ACHN (cell line): ENCODE measurements around the gene HSPB2.
"Not testable (repeated sequence)": the region's sequence is repeated elsewhere in the genome, so short reads cannot be mapped to it uniquely, and the experiment has no call there.

Experiments used
- DNase-seq: peaks from one replicate; pipeline ENCODE4 v3.0.0-alpha.2; 2015
- in situ Hi-C: cut with HindIII; loops from 2 replicates; pipeline ENCODE4 v1.10.0; 2017; ENCODE audit warnings: low sequenced_read_pairs, low pct_ligation_motif_present, low pct_unique_long_range_greater_than_20kb

The HSPB2 gene, protein sequence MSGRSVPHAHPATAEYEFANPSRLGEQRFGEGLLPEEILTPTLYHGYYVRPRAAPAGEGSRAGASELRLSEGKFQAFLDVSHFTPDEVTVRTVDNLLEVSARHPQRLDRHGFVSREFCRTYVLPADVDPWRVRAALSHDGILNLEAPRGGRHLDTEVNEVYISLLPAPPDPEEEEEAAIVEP

GRCh38 chr11:111912535-111912934 lies at the start of gene HSPB2:
HSPB2 (plus strand) TSS chr11:111912734; CDS start chr11:111912830, 96 bp downstream.
- in situ Hi-C loops, result no loop called here
- no peak for DNase-seq

- DNase-seq, result no peak
- in situ Hi-C loops, result no loop called here
Observed at GRCh38 chr11:111870113-111870512, 42.4 kb upstream of the HSPB2 start.

DNA sequence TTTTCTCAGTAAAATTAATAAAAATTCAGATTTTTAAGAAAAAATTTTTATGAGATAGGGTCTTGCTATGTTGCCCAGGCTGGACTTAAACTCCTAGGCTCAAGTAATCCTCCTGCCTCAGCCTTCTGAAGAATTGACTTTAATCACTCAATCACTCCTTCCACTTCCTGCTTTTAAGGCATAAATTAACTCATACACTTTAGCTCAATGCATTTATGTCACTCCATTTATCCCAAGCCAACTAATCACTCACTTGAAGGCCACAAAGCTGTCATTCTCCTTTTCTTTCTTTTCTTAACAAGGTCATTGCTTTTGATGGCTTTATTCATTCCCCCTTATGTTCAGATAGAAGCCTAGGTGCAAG lies 42.0 kb upstream of the HSPB2 start:
- in situ Hi-C loops, result no loop called here
- DNase-seq, result no peak

- DNase-seq, result peak; percentile 65
- in situ Hi-C loops, result no loop called here
Observed at GRCh38 chr11:111870886-111871692, 41.4 kb upstream of the HSPB2 start, which contains the start of gene ALG9. ALG9 (minus strand) TSS chr11:111871581; CDS start chr11:111871482, 99 bp downstream.

DNA sequence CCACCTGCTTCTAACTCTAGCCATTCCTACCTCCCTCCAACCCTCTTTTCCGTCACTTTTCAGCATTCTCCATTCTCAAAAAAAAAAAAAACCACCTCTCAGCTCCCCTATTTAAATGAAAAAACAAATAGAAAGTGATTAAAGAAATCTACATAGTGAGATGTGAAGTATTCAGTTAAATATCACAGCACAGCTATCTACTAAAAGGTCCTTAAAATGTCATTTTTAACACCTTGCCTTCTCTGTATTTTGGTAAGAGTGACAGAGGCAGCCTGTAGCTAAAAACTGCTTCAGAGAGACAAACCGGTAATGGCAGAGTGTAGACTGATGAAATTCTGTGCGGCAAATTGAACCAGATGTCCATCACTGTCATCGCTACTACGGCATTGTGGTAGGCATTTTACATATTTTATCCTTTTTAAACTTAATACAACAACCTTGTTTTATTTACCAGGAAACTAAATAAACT lies 40.8 kb upstream of the HSPB2 start:
- DNase-seq, result no peak
- in situ Hi-C loops, result no loop called here

- in situ Hi-C loops, result no loop called here
- DNase-seq, result peak; percentile 36
Observed at GRCh38 chr11:111878385-111878848, 34.1 kb upstream of the HSPB2 start.

GRCh38 chr11:111878849-111879636 lies 33.5 kb upstream of the HSPB2 start, which contains the start of the genes CFAP68 and FDXACB1:
CFAP68 (plus strand) TSS chr11:111879541; CDS start chr11:111879561, 20 bp downstream.
FDXACB1 (minus strand) TSS chr11:111879165; CDS start chr11:111879132, 33 bp downstream.
- in situ Hi-C loops, result no loop called here
- peak; percentile 95 for DNase-seq

GRCh38 chr11:111879637-111879960 lies 32.9 kb upstream of the HSPB2 start:
- no peak for DNase-seq
- in situ Hi-C loops, result no loop called here

- in situ Hi-C loops, result no loop called here
Observed at GRCh38 chr11:111882202-111882601, 30.3 kb upstream of the HSPB2 start.

DNA sequence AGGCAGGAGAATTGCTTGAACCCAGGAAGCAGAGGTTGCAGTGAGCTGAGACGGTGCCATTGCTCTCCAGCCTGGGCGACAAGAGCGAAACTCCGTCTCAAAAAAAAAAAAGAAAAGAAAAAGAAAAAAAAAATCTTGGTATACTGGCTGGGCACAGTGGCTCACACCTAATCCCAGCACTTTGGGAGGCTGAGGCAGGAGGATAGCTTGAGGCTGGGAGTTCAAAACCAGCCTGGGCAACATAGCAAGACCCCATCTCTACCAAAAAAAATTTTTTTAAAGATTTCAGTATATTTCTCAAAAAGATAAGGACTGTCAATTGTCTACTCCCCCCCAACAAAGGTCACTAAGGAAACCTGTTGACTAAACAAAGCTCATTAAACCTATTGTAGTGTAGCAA lies 27.5 kb upstream of the HSPB2 start:
- in situ Hi-C loops, DNase-seq: not testable (repeated sequence)

More at GRCh38 chr11:111882202-111882601, 30.3 kb upstream of the HSPB2 start:
- no peak for DNase-seq

GRCh38 chr11:111886032-111886431 lies 26.5 kb upstream of the HSPB2 start:
- in situ Hi-C loops, result no loop called here

DNA sequence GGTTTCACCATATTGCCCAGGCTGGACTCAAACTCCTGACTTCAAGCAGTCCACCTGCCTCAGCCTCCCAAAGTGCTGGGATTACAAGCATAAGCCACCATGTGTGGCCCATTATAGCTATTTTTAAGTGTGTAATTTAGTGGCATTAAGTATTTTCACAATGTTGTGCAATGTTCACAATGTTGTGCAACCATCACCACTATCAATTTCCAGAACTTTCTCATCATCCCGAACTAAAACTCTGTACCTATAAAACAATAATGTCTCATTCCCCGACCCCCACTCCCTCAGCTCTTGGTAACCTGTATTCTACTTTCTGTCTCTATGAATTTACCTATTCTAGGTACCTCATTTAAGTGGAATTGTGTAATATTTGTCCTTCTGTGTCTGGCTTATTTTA lies 25.7 kb upstream of the HSPB2 start:
- in situ Hi-C loops, result no loop called here
- DNase-seq, result no peak

More at GRCh38 chr11:111886032-111886431, 26.5 kb upstream of the HSPB2 start:
- no peak for DNase-seq

GRCh38 chr11:111905411-111905810 lies 7.1 kb upstream of the HSPB2 start:
- in situ Hi-C loops, result no loop called here
- DNase-seq, result no peak

DNA sequence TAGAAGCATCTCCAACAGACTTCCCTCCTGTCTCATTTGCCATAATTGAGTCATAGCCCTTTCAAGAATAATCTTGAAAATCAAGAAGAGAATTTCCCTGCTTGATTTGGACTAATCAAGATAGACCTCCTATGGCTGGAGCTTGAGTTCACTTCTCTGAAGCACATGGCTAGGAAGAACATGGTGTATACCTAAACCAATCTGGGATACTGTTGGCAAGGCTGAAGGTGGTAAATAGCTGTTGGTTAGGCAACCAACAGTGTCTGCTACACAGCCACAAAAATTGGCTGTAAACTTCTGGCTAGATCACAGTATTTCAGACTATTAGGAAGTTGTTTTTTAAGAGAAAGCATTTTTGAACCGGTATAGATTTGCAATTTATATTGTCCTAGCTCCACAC lies 5.9 kb upstream of the HSPB2 start:
- DNase-seq, result no peak
- in situ Hi-C loops, result no loop called here

GRCh38 chr11:111908639-111909305 lies 3.8 kb upstream of the HSPB2 start:
- no peak for DNase-seq
- in situ Hi-C loops, result no loop called here

- in situ Hi-C loops, result no loop called here
- no peak for DNase-seq
Observed at GRCh38 chr11:111909378-111909777, 3.2 kb upstream of the HSPB2 start.

GRCh38 chr11:111910676-111911562 lies 1.6 kb upstream of the HSPB2 start:
- no peak for DNase-seq
- in situ Hi-C loops, result no loop called here
